HCT116 (cell line): ENCODE measurements around the gene VWC2L. TPM values are rescaled to one million over a fixed set of nuclear protein-coding genes. Genes with fewer than 3 reads are reported as not detected.

Experiments used
- ATAC-seq: fragments of 200-7000 bp; cut with Tn5 transposase; 2 replicates; pipeline ENCODE4 v1.9.1; 2020; ENCODE audit warnings: mild to moderate bottlenecking, moderate library complexity
- BruUV-seq: library from RNA; stranded (reverse); fragments of 400-500 nt; replicated peaks from 2 replicates; lab custom pipeline; 2021; lab: Mats Ljungman, UMichigan
- CTCF ChIA-PET: fragments of 300-600 bp; sonication (Branson Sonifier 250); formaldehyde crosslinking; loops from one replicate; lab custom pipeline; 2021; ENCODE audit warnings: antibody characterized with exemption; lab: Charles Lee
- POLR2A ChIA-PET: fragments of 300-600, 350-600 bp; sonication (Branson Sonifier 250); formaldehyde crosslinking; loops from one replicate; lab custom pipeline; 2021; ENCODE audit warnings: antibody characterized with exemption; lab: Charles Lee
- RAD21 ChIA-PET, 2 experiments: fragments of 300-600 bp; sonication (Branson Sonifier 250); formaldehyde crosslinking; loops; one replicate each; lab custom pipeline; 2023; ENCODE audit warnings: low total read pairs in 2 of 2; ENCODE audit not compliant: uncharacterized antibody in 2 of 2, unreplicated experiment in 2 of 2, low non-redundant PET in 1 of 2; lab: Charles Lee
- DNase-seq: peaks from one replicate; pipeline ENCODE4 v3.0.0-alpha.2; 2010; ENCODE audit warnings: low read depth, low spot score
- H2AFZ ChIP-seq: fragments of 200-600 bp; shearing (Covaris generic), sonication (generic); 2 replicates; pipeline ENCODE4 v1.6.1; 2017; ENCODE audit warnings: low read depth, mixed run types, mixed read lengths, antibody characterized with exemption, low read length; ENCODE audit not compliant: poor library complexity, severe bottlenecking
- H3K27ac ChIP-seq: 2 replicates; pipeline ENCODE4 v1.5.1; 2012; ENCODE audit warnings: low read depth, low read length
- H3K27me3 ChIP-seq: fragments of 200-600 bp; sonication (generic); 2 replicates; pipeline ENCODE4 v1.6.1; 2016; ENCODE audit warnings: mixed run types, low read length, mixed read lengths; ENCODE audit not compliant: insufficient read depth
- H3K36me3 ChIP-seq, 2 experiments: fragments of 200-500 bp in 1 of 2; fragments of 200-600 bp in 1 of 2; sonication (Bioruptor generic) in 1 of 2; sonication (generic) in 1 of 2; 2 replicates each; pipeline versions ENCODE4 v1.5.1 to v1.6.1; 2014 to 2016; ENCODE audit warnings: low read length in 2 of 2, inconsistent platforms in 1 of 2, mixed read lengths in 1 of 2, mixed run types in 1 of 2; ENCODE audit not compliant: insufficient read depth in 2 of 2, control insufficient read depth in 1 of 2
- H3K4me1 ChIP-seq, 2 experiments: fragments of 200-600 bp in 1 of 2; sonication (generic) in 1 of 2; 2 replicates each; pipeline versions ENCODE4 v1.5.1 to v1.6.1; 2012 to 2017; ENCODE audit warnings: low read length in 2 of 2, inconsistent platforms in 1 of 2, mild to moderate bottlenecking in 1 of 2, mixed read lengths in 1 of 2, mixed run types in 1 of 2, moderate library complexity in 1 of 2; ENCODE audit not compliant: insufficient read depth in 2 of 2, control insufficient read depth in 1 of 2
- H3K4me2 ChIP-seq: fragments of 200-600 bp; sonication (generic); 2 replicates; pipeline ENCODE4 v1.6.1; 2017; ENCODE audit warnings: mixed run types, low read length, mixed read lengths
- H3K4me3 ChIP-seq, 2 experiments: fragments of 200-600 bp in 1 of 2; sonication (generic) in 1 of 2; replicated peaks in 1 of 2; 2 replicates each; pipeline ENCODE4 v1.5.1; 2011 to 2016; ENCODE audit warnings: low read length in 2 of 2, control low read depth in 1 of 2, low read depth in 1 of 2, mild to moderate bottlenecking in 1 of 2, mixed read lengths in 1 of 2, mixed run types in 1 of 2
- H3K79me2 ChIP-seq: fragments of 200-600 bp; sonication (generic); 2 replicates; pipeline ENCODE4 v1.6.1; 2017; ENCODE audit warnings: mild to moderate bottlenecking, mixed run types, low read length, moderate library complexity, mixed read lengths; ENCODE audit not compliant: insufficient read depth
- H3K9ac ChIP-seq: fragments of 200-600 bp; sonication (generic); 2 replicates; pipeline ENCODE4 v1.6.1; 2016; ENCODE audit warnings: low read length, mixed read lengths
- H3K9me2 ChIP-seq: fragments of 200-600 bp; sonication (generic), shearing (Covaris generic); 2 replicates; pipeline ENCODE4 v1.6.1; 2017; ENCODE audit warnings: mixed run types, mild to moderate bottlenecking, moderate library complexity; ENCODE audit not compliant: insufficient read depth
- H3K9me3 ChIP-seq, 2 experiments: fragments of 200-500 bp in 1 of 2; fragments of 200-600 bp in 1 of 2; sonication (Bioruptor generic) in 1 of 2; sonication (generic) in 1 of 2; 2 replicates each; pipeline ENCODE4 v1.6.1; 2014 to 2017; ENCODE audit warnings: low read length in 2 of 2, mixed read lengths in 2 of 2, inconsistent platforms in 1 of 2, low read depth in 1 of 2, mild to moderate bottlenecking in 1 of 2, mixed run types in 1 of 2, moderate library complexity in 1 of 2; ENCODE audit not compliant: control insufficient read depth in 1 of 2, insufficient read depth in 1 of 2
- H4K20me1 ChIP-seq: fragments of 200-600 bp; sonication (generic), shearing (Covaris generic); 2 replicates; pipeline ENCODE4 v1.6.1; 2017; ENCODE audit warnings: mixed run types, mild to moderate bottlenecking, moderate library complexity; ENCODE audit not compliant: insufficient read depth
- CBX3 ChIP-seq: IDR thresholded peaks from 2 replicates; pipeline ENCODE4 v1.6.1; 2012; ENCODE audit warnings: low read depth
- EGR1 ChIP-seq: IDR thresholded peaks from 2 replicates; pipeline ENCODE4 v1.6.1; 2012; ENCODE audit warnings: low read depth
- ELF1 ChIP-seq: IDR thresholded peaks from 2 replicates; pipeline ENCODE4 v1.6.1; 2012; ENCODE audit warnings: low read depth, borderline replicate concordance
- EZH2 ChIP-seq: fragments of 200-600 bp; sonication (generic); IDR thresholded peaks from 2 replicates; pipeline ENCODE4 v1.6.1; 2017; ENCODE audit warnings: antibody characterized with exemption, mixed run types
- FOSL1 ChIP-seq: IDR thresholded peaks from 2 replicates; pipeline ENCODE4 v1.6.1; 2012; ENCODE audit warnings: low read depth
- JUND ChIP-seq: IDR thresholded peaks from 2 replicates; pipeline ENCODE4 v1.6.1; 2012
- POLR2AphosphoS5 ChIP-seq: IDR thresholded peaks from 2 replicates; pipeline ENCODE4 v1.6.1; 2011; ENCODE audit warnings: mild to moderate bottlenecking, low read depth, low read length, moderate library complexity
- RAD21 ChIP-seq: IDR thresholded peaks from 2 replicates; pipeline ENCODE4 v1.6.1; 2012; ENCODE audit warnings: low read depth, mild to moderate bottlenecking
- SP1 ChIP-seq: IDR thresholded peaks from 2 replicates; pipeline ENCODE4 v1.6.1; 2012; ENCODE audit warnings: low read depth
- SRF ChIP-seq: IDR thresholded peaks from 2 replicates; pipeline ENCODE4 v1.6.1; 2012; ENCODE audit warnings: low read depth
- TCF7L2 ChIP-seq: IDR thresholded peaks from 2 replicates; pipeline ENCODE4 v1.7.0; 2011; ENCODE audit warnings: borderline replicate concordance, inconsistent platforms; ENCODE audit not compliant: insufficient read depth, insufficient read length; ENCODE audit errors: extremely low read depth
- ZBTB33 ChIP-seq: IDR thresholded peaks from 2 replicates; pipeline ENCODE4 v1.6.1; 2011; ENCODE audit warnings: mild to moderate bottlenecking, low read length, moderate library complexity; ENCODE audit not compliant: insufficient replicate concordance; ENCODE audit errors: extremely low read depth
- ZNF274 ChIP-seq: fragments of 200-500 bp; sonication (Bioruptor generic); IDR thresholded peaks from 2 replicates; pipeline ENCODE4 v1.6.1; 2014; ENCODE audit warnings: mild to moderate bottlenecking, low read depth, low read length, inconsistent platforms
- intact Hi-C: fragments of 100-400 bp; cut with micrococcal nuclease; formaldehyde crosslinking; loops from 2 replicates; pipeline ENCODE4 v1.10.0; 2022
- total RNA-seq: library from RNA; stranded (reverse); gene quantifications from one replicate; pipeline ENCODE4 v1.2.1, GENCODE V29; 2021; ENCODE audit not compliant: unreplicated experiment
- TF ChIP-seq, protein P1 (sequence below), 3 experiments: fragments of 200-600 bp in 1 of 3; sonication (generic) in 1 of 3; IDR thresholded peaks in 2 of 3; conservative IDR thresholded peaks in 1 of 3; 2 replicates each; pipeline ENCODE4 v1.5.1; 2012 to 2017; ENCODE audit warnings: low read depth in 2 of 3, low read length in 2 of 3, antibody characterized with exemption in 1 of 3, borderline replicate concordance in 1 of 3, control low read depth in 1 of 3, mild to moderate bottlenecking in 1 of 3, mixed read lengths in 1 of 3, mixed run types in 1 of 3, moderate library complexity in 1 of 3; ENCODE audit not compliant: insufficient read depth in 1 of 3
- TF ChIP-seq, protein P2 (sequence below): IDR thresholded peaks from 2 replicates; pipeline ENCODE4 v1.6.1; 2012; ENCODE audit warnings: low read depth
- TF ChIP-seq, protein P3 (sequence below): IDR thresholded peaks from 2 replicates; pipeline ENCODE4 v1.6.1; 2012

The VWC2L gene
- total RNA-seq, 1 experiment from 2014 or later = not detected

DNA sequence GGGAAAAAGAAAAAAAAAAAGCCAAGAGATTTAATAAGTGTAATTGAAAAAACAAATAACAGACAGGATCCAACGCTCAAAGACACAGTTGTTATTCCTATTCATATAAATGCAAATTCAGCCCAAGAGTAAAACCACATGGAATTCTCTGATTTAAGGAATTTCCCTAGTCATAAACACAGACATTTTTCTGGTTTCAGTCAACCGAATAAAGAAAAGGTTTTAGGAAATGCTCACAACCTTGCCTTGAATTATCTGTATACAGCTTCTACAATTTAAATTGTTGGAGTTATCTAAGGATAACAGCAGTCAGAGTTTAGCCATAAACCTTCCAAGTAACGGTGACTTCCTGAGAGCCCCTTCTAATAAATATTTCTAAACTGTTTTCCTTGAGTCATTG is 122.7 kb downstream of the VWC2L start:
- RAD21 ChIA-PET = no interaction called here
- Histone ChIP-seq H3K9ac (no peak overlapping the region), H4K20me1 (no peaks in the 10 kb centered on the region), H2AFZ (no peak overlapping the region), H3K9me2 (no peaks in the 10 kb centered on the region), H3K4me1 (no peaks in the 10 kb centered on the region), H3K4me3 (no peak overlapping the region), H3K36me3 (no peaks in the 10 kb centered on the region), H3K27ac (no peak overlapping the region), H3K9me3 (no peaks in the 10 kb centered on the region), H3K4me2 (no peak overlapping the region), H3K27me3 (no peaks in the 10 kb centered on the region), H3K79me2 (no peaks in the 10 kb centered on the region)
- BruUV-seq = no TSS peak
- ATAC-seq = no peak
- CTCF ChIA-PET = no interaction called here
- intact Hi-C loops = no loop called here
- POLR2A ChIA-PET = no interaction called here
- TF ChIP-seq CBX3 (no peak), SP1 (no peak), EZH2 (no peak), TCF7L2 (no peak), RAD21 (no peak), SRF (no peak), ZNF274 (no peak), JUND (no peak), ELF1 (no peak), FOSL1 (no peak), ZBTB33 (no peak), EGR1 (no peak), POLR2AphosphoS5 (no peak)
- TF ChIP-seq, protein P1, sequence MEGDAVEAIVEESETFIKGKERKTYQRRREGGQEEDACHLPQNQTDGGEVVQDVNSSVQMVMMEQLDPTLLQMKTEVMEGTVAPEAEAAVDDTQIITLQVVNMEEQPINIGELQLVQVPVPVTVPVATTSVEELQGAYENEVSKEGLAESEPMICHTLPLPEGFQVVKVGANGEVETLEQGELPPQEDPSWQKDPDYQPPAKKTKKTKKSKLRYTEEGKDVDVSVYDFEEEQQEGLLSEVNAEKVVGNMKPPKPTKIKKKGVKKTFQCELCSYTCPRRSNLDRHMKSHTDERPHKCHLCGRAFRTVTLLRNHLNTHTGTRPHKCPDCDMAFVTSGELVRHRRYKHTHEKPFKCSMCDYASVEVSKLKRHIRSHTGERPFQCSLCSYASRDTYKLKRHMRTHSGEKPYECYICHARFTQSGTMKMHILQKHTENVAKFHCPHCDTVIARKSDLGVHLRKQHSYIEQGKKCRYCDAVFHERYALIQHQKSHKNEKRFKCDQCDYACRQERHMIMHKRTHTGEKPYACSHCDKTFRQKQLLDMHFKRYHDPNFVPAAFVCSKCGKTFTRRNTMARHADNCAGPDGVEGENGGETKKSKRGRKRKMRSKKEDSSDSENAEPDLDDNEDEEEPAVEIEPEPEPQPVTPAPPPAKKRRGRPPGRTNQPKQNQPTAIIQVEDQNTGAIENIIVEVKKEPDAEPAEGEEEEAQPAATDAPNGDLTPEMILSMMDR (IDR thresholded peaks at IDR 0.05 in 2 of 3, conservative IDR thresholded peaks at IDR 0.05 in 1 of 3; ENCODE audit: borderline replicate concordance in 1 of 3, insufficient read depth in 1 of 3, low read depth in 2 of 3, low read length in 2 of 3) = no peak
- TF ChIP-seq, protein P2, sequence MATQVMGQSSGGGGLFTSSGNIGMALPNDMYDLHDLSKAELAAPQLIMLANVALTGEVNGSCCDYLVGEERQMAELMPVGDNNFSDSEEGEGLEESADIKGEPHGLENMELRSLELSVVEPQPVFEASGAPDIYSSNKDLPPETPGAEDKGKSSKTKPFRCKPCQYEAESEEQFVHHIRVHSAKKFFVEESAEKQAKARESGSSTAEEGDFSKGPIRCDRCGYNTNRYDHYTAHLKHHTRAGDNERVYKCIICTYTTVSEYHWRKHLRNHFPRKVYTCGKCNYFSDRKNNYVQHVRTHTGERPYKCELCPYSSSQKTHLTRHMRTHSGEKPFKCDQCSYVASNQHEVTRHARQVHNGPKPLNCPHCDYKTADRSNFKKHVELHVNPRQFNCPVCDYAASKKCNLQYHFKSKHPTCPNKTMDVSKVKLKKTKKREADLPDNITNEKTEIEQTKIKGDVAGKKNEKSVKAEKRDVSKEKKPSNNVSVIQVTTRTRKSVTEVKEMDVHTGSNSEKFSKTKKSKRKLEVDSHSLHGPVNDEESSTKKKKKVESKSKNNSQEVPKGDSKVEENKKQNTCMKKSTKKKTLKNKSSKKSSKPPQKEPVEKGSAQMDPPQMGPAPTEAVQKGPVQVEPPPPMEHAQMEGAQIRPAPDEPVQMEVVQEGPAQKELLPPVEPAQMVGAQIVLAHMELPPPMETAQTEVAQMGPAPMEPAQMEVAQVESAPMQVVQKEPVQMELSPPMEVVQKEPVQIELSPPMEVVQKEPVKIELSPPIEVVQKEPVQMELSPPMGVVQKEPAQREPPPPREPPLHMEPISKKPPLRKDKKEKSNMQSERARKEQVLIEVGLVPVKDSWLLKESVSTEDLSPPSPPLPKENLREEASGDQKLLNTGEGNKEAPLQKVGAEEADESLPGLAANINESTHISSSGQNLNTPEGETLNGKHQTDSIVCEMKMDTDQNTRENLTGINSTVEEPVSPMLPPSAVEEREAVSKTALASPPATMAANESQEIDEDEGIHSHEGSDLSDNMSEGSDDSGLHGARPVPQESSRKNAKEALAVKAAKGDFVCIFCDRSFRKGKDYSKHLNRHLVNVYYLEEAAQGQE = no peak
- TF ChIP-seq, protein P3, sequence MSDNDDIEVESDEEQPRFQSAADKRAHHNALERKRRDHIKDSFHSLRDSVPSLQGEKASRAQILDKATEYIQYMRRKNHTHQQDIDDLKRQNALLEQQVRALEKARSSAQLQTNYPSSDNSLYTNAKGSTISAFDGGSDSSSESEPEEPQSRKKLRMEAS = no peak
- no peak for DNase-seq
